Coronary artery (tissue), 2 donors: ENCODE results near the gene ATXN2.
A peak's percentile ranks its signal among the peaks of the same experiment; 100 is the strongest.

Source experiments
- DNase-seq: peaks from one replicate; pipeline ENCODE4 v3.0.0-alpha.2; 2017; ENCODE audit warnings: low spot score
- H3K27ac ChIP-seq, 2 donors: fragments of 200-600 bp; sonication (generic); one replicate each; pipeline ENCODE4 v1.5.1; 2016 to 2019
- H3K4me3 ChIP-seq: fragments of 200-600 bp; sonication (generic); 2 replicates; pipeline ENCODE4 v1.5.1; 2016; ENCODE audit warnings: mild to moderate bottlenecking, moderate library complexity
- CTCF ChIP-seq: fragments of 200-600 bp; sonication (generic); IDR thresholded peaks from one replicate; pipeline ENCODE4 v1.5.1; 2019; ENCODE audit warnings: antibody characterized with exemption

The ATXN2 gene

GRCh38 chr12:111580119-111580425, 19.0 kb downstream of the ATXN2 start:
- H3K27ac ChIP-seq = no peak overlapping the region
- DNase-seq = no peak
- H3K4me3 ChIP-seq = no peak overlapping the region
- no peak for TF ChIP-seq CTCF

GRCh38 chr12:111578971-111579340, 20.2 kb downstream of the ATXN2 start:
- TF ChIP-seq CTCF = no peak
- Histone ChIP-seq H3K4me3 (no peak overlapping the region), H3K27ac (no peak overlapping the region)
- no peak for DNase-seq

GRCh38 chr12:111578276-111578970, 20.7 kb downstream of the ATXN2 start:
- no peak for TF ChIP-seq CTCF
- H3K27ac ChIP-seq = no peak overlapping the region

GRCh38 chr12:111574797-111575443, 24.2 kb downstream of the ATXN2 start:
- H3K27ac ChIP-seq = no peak overlapping the region
- no peak for TF ChIP-seq CTCF
- no peak overlapping the region for H3K4me3 ChIP-seq
- no peak for DNase-seq

More at GRCh38 chr12:111578276-111578970, 20.7 kb downstream of the ATXN2 start:
- no peak for DNase-seq
- H3K4me3 ChIP-seq = no peak overlapping the region

GRCh38 chr12:111573476-111573875, 25.6 kb downstream of the ATXN2 start:
- TF ChIP-seq CTCF = no peak
- Histone ChIP-seq H3K27ac (no peak overlapping the region), H3K4me3 (no peak overlapping the region)
- no peak for DNase-seq

GRCh38 chr12:111570084-111570961, 28.8 kb downstream of the ATXN2 start:
- no peak for TF ChIP-seq CTCF
- no peak for DNase-seq
- no peak overlapping the region for H3K4me3 ChIP-seq
- H3K27ac ChIP-seq = peak overlapping the region in 1 of 2 donors; percentile 2
